ENCODE measurements around the gene SLC1A3. TPM values are rescaled to one million over a fixed set of nuclear protein-coding genes. Genes with fewer than 3 reads are reported as not detected.

Gene SLC1A3
- total RNA-seq, 4 donors from 2014 or later: 2.3 to 15.8 (median 9.9) TPM

- Histone ChIP-seq H3K9me3 (no peaks in the 10 kb centered on the region), H3K36me3 (no peaks in the 10 kb centered on the region), H3K27me3 (no peaks in the 10 kb centered on the region), H3K4me3 (no peak overlapping the region), H3K4me1 (no peaks in the 10 kb centered on the region), H3K27ac (no peak overlapping the region)
- TF ChIP-seq CTCF (IDR thresholded peaks at IDR 0.05) (no peak), POLR2A (IDR thresholded peaks at IDR 0.05) (no peak)
- intact Hi-C loops (cut with DNase I; ENCODE audit: low total_unique reads): no loop called here
- DNase-seq: no peak
These were observed 60.6 kb downstream of the SLC1A3 start for GRCh38 chr5:36666986-36667385.

- no peaks in the 10 kb centered on the region for H3K36me3 ChIP-seq
- H3K27me3 ChIP-seq: no peaks in the 10 kb centered on the region
- no peak overlapping the region for H3K4me3 ChIP-seq
- intact Hi-C loops (cut with DNase I; ENCODE audit: low total_unique reads): no loop called here
- H3K9me3 ChIP-seq: no peaks in the 10 kb centered on the region
- TF ChIP-seq POLR2A (IDR thresholded peaks at IDR 0.05) (no peak), CTCF (IDR thresholded peaks at IDR 0.05) (no peak)
- no peak for DNase-seq
- no peak overlapping the region for H3K27ac ChIP-seq
- H3K4me1 ChIP-seq: no peaks in the 10 kb centered on the region
These were observed 61.4 kb downstream of the SLC1A3 start for GRCh38 chr5:36667824-36668223.

DNA sequence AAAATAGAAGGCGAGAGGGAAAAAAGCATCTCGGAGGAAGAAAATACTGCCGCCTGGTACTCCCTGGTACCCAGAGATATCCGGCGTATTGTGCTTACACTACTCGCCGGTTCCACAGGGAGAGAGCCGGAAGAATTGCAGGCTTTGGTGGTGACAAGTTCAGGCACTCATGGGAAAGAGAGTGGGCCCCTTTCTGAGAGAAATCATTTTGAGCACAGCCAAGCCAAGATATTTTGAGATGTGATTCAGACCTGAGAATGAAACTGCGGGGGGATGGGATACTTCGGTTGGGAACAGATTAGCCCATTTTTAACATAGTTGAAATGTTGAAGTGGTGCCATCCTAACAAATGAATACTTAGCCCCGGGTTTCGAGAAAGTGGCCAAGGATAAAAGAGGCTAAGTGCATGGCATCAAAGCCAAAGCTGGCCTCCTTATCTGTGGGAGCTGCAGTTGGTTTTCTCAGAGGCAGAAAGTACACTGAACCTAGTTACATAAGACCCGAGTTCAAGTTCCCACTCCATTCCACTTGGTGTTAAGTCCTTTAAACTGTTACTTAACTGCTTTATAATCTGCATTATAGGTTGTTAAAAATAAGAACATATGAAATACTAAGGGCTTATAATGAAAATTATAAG, 62.7 kb downstream of the SLC1A3 start:
- Histone ChIP-seq H3K9me3 (no peaks in the 10 kb centered on the region), H3K27me3 (no peaks in the 10 kb centered on the region), H3K36me3 (no peaks in the 10 kb centered on the region), H3K27ac (no peak overlapping the region), H3K4me1 (no peaks in the 10 kb centered on the region), H3K4me3 (no peak overlapping the region)
- intact Hi-C loops (cut with DNase I; ENCODE audit: low total_unique reads): no loop called here
- TF ChIP-seq POLR2A (IDR thresholded peaks at IDR 0.05) (no peak), CTCF (IDR thresholded peaks at IDR 0.05) (no peak)
- DNase-seq: no peak

DNA sequence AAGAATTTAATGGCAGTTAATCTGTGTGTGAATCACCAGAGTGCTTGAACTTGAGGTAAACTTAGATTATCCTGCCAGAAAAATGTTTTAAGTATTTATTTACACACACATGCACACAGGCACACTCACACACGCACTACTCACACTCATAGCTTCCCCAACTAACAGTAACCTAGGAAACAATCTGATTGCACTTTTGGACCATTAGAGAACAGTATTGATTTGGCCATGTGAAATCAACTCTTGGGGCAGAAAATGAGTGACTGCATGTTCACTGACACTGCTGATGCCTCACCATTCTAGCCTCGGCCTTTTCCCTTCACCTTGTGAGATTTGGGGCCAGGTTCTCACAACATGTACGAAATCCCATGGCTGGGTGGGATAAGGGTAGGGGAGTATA, 64.1 kb downstream of the SLC1A3 start:
- Histone ChIP-seq H3K36me3 (no peaks in the 10 kb centered on the region), H3K27me3 (no peaks in the 10 kb centered on the region), H3K27ac (no peak overlapping the region), H3K9me3 (no peaks in the 10 kb centered on the region), H3K4me3 (no peak overlapping the region), H3K4me1 (no peaks in the 10 kb centered on the region)
- no peak for DNase-seq
- intact Hi-C loops (cut with DNase I; ENCODE audit: low total_unique reads): no loop called here
- TF ChIP-seq POLR2A (IDR thresholded peaks at IDR 0.05): no peak
- TF ChIP-seq CTCF (IDR thresholded peaks at IDR 0.05): no peak

DNA sequence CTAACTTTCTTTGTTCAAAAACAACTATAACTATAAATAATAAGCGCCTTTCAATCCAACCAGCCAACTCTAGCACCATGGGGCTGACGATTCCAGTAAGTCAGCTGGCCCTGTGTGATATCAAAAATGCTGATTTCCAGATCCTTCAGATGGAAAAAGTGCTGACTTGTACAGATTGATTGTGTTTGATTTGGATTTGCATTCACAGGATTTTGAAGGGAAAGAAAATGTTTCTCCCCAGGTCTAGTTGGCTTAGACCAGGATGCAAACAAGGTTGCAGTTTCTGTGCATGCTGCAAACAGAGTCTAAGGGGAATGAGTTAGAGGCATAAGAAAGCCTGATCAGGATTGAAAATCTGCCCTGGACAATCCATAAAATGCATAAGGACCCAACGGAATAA, 68.9 kb downstream of the SLC1A3 start:
- DNase-seq: no peak
- H3K4me3 ChIP-seq: no peak overlapping the region
- intact Hi-C loops (cut with DNase I; ENCODE audit: low total_unique reads): no loop called here
- TF ChIP-seq POLR2A (IDR thresholded peaks at IDR 0.05) (no peak), CTCF (IDR thresholded peaks at IDR 0.05) (no peak)
- H3K27me3 ChIP-seq: no peaks in the 10 kb centered on the region
- H3K4me1 ChIP-seq: no peaks in the 10 kb centered on the region
- H3K9me3 ChIP-seq: no peaks in the 10 kb centered on the region
- H3K27ac ChIP-seq: no peak overlapping the region
- no peaks in the 10 kb centered on the region for H3K36me3 ChIP-seq

Data from uterus (tissue), 4 donors.